NCI-H1105 (cell line): ENCODE measurements around the gene CECR2.

Experiments used
- DNase-seq: peaks from one replicate; lab custom pipeline; 2025; lab: John Stamatoyannopoulos, UW

Gene CECR2

GRCh38 chr22:17368144-17368543, 1.1 kb upstream of the CECR2 start:
- DNase-seq = no peak

- peak; percentile 56 for DNase-seq
These were observed 464 bp upstream of the CECR2 start for GRCh38 chr22:17368554-17369438.

GRCh38 chr22:17370026-17370765, 936 bp downstream of the CECR2 start:
- no peak for DNase-seq

GRCh38 chr22:17370766-17371432, 1.6 kb downstream of the CECR2 start:
- DNase-seq = no peak

- DNase-seq = no peak
These were observed 2.2 kb downstream of the CECR2 start for GRCh38 chr22:17371448-17371847.

- DNase-seq = no peak
These were observed 4.6 kb downstream of the CECR2 start for GRCh38 chr22:17373855-17374254.

GRCh38 chr22:17375914-17376614, 6.8 kb downstream of the CECR2 start:
- no peak for DNase-seq

GRCh38 chr22:17376950-17377349, 7.7 kb downstream of the CECR2 start:
- DNase-seq = no peak

GRCh38 chr22:17379944-17380343, 10.7 kb downstream of the CECR2 start:
- DNase-seq = no peak

GRCh38 chr22:17380359-17381087, 11.3 kb downstream of the CECR2 start:
- DNase-seq = no peak

GRCh38 chr22:17381192-17381913, 12.1 kb downstream of the CECR2 start:
- no peak for DNase-seq

- DNase-seq = no peak
These were observed 15.5 kb downstream of the CECR2 start for GRCh38 chr22:17384612-17385330.

- DNase-seq = no peak
These were observed 18.1 kb downstream of the CECR2 start for GRCh38 chr22:17387356-17387755.

- DNase-seq = no peak
These were observed 19.0 kb downstream of the CECR2 start for GRCh38 chr22:17388235-17388634.

- DNase-seq = no peak
These were observed 20.8 kb downstream of the CECR2 start for GRCh38 chr22:17390087-17390486.

- DNase-seq = no peak
These were observed 27.3 kb downstream of the CECR2 start for GRCh38 chr22:17396516-17396915.

GRCh38 chr22:17397756-17398547, 28.7 kb downstream of the CECR2 start:
- no peak for DNase-seq

GRCh38 chr22:17400305-17400704, 31.0 kb downstream of the CECR2 start:
- DNase-seq = no peak

GRCh38 chr22:17401728-17402127, 32.5 kb downstream of the CECR2 start:
- DNase-seq = no peak
